ENCODE measurements around the gene TMEM175. TPM values are rescaled to one million over a fixed set of nuclear protein-coding genes. Genes with fewer than 3 reads are reported as not detected.

The TMEM175 gene
- polyA plus RNA-seq, 3 donors = 22.3 to 26.6 (median 25.3) TPM

DNA sequence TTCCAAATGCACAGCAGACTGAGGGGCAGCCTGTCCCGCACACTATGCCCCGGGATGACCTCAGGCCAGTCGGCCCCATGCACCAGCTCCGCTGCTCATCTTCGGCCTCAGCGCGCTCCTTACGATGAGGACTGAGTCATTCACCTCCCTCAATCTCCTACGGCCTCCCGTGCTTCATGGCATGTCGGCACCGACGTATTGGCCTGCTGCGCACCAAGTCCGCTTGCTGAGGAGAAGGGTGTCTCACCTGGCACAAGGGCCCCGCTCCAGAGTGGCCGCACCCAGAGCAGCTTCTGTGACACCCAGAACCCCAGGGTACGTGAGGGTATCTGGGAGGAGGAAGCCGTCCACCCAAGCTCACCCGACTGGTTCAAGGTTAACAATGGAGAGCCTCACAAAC lies 35.6 kb upstream of the TMEM175 start:
- no peak for DNase-seq

DNA sequence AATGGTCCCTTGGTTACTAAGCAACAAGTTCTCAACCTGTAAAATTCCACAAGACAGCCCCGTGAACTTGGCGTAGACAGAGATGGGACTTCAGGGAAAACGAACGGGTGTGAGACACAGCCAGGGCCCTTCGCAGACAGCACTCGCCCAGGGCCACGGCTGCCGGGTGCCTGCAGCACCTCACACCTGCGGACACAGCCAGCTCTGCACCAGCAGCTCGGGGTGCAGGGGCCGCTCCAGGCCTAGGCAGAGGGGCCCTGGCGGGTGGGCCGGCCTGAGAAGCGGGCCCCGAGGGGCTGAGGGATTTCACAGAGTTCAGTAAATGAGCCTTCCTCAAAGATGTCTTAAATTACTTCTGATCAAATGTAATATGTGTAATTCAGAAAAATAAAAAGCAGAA lies 34.1 kb upstream of the TMEM175 start:
- no peak for DNase-seq

DNA sequence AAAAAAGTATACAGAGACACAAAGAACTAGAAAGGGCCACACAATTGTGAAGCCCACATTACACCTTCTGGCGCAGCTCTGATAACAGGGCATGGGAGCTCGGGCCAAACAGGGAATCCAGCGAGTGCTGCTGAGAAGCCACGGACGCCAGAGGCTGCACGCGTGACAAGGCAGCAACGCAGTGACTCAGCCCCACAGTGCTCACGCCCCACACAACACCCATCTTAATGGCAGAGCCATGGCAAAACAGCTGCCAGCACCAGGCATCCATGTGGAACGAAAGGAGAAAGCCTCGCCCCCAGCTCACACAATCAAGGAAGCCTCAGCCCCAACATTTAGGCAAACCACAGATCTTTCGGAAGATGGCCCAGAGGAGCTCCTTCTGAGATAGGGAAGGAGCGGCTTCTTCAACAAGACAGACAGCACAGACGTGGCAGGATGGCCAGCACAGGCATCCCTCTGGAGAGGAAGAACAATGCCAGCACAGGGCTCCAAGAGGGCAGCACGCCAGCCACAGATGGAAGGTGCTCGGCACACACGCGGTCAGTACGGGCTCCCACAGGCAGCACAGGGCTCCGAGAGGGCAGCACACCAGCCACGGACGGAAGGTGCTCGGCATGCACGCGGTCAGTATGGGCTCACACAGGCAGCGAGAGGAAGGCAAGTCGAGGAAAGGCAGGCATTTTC lies 33.2 kb upstream of the TMEM175 start:
- no peak for DNase-seq

DNA sequence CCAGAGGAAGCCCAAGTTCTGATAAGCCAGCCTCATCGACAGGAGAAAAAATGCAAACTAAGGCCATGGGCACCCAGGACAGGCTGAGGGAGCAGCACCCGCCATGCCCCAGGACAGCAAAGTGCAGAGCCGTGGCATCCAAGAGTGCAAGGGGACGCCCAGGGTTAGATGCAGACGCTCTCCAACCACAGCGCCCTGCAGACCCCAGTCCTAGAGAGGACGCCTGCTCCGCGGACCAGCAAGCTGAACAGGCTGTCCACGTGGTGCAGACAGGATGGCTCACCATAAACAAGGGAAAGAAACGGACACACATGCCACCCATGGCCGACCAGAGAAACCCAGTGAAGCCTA lies 32.7 kb upstream of the TMEM175 start:
- DNase-seq = no peak

DNA sequence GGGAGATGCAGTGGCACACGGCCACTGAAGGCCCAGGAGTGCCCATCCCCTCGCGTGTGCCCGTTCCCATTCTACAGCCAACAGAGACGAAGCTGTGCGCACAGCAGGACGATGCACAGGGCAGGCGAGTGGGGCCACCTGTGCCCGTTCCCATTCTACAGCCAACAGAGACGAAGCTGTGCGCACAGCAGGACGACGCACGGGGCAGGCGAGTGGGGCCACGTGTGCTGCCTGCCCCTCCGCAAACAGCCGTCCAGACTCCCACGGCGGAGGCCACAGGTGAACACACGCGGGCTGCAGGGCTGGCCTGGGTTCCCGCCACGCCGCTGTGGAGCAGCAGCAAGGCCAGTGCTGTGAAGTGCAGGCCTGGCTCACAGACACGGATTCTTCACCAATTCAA lies 32.2 kb upstream of the TMEM175 start:
- DNase-seq = no peak

DNA sequence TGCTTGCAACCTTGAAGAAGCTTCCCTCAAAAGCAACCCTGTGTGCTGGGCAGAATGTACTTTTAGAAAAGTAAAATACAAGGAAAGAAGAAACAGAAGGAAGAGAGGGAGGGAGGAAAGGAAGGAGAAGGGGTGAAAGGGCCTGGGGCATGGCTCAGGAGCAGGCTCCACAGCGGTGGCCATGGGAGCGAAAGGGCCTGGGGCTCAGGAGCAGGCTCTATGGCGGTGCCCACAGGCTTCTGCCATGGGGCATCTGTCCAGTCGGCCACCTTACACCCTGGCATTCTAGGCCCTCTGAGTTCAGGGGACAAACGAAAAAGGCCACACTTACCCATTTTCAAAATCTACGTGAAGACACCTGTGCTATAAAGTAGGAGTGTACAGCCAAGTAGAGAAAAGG lies 31.5 kb upstream of the TMEM175 start:
- no peak for DNase-seq

DNA sequence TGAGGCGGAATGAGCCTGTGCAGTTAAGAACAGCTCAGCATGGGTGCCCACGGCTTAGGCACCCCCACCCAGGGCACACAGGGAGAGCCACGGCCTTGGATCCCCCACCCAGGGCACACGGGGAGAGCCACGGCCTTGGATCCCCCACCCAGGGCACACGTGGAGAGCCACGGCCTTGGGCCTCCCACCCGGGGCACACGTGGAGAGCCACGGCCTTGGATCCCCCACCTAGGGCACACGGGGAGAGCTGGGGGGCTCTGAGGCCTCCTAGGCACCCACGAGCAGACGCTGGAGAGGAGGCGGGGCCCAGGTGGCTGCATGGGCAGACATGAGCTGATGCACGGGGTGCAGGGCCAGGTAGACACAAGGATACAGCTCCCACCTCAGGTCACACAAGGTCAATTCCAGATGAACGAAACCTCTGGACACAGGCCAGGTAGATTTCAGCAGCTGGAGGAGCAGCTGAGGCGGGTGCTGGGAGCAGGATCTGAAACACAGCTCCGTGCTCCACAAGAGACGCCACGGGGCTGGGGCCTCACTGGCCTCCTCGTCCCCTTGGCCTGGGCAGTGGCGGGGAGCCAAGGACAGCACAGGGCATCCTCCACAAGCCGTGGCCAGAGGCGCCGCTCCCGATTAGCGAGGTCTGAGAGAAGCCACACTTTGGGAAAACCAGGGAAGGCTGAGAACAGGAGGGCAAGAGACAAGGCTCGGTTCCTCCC lies 30.9 kb upstream of the TMEM175 start:
- no peak for DNase-seq

DNA sequence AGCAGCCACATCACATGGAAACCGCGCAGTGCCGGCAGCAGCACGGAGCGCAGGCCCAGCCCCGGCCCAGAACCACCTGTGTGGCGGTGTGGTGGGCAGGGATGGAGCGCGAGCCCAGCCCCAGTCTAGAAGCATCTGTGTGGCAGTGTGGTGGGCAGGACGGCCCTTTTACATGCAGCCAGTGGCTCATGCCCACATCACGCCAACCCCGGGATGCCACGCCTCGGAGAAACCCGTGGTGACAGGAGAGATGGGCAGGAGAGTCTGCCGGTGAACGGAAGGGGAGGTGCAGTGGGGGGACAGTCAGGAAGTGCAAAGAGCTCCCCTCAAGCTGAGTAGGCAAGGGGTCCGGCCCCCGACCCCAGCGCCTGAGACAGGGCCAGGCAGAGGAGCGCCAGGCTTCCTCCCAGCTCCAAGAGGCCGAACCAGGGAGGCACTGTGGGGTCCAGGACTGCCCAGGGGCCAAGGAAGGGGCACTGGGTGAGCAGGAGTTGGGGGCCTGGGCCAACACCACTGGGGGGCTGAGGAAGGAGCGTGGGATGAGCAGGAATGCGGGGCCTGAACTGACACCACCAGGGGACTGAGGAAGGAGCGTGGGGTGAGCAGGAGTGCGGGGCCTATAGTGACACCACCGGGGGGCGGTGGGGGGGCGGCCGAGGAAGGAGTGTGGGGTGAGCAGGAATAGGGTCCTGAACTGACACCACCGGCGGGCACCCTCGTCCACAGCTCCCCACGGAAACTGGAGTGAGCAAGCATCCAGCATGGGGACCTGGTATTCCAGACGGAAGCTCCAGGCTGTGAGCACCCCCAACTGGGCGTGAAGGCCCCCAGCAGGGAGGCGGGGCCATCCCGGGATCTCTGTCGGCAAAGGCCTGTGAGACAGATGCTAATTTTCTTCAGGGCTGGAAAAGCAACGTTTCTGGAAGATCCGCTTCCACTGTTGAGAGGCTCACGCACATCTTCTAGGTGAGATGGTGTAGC lies 28.9 kb upstream of the TMEM175 start:
- no peak for DNase-seq

DNA sequence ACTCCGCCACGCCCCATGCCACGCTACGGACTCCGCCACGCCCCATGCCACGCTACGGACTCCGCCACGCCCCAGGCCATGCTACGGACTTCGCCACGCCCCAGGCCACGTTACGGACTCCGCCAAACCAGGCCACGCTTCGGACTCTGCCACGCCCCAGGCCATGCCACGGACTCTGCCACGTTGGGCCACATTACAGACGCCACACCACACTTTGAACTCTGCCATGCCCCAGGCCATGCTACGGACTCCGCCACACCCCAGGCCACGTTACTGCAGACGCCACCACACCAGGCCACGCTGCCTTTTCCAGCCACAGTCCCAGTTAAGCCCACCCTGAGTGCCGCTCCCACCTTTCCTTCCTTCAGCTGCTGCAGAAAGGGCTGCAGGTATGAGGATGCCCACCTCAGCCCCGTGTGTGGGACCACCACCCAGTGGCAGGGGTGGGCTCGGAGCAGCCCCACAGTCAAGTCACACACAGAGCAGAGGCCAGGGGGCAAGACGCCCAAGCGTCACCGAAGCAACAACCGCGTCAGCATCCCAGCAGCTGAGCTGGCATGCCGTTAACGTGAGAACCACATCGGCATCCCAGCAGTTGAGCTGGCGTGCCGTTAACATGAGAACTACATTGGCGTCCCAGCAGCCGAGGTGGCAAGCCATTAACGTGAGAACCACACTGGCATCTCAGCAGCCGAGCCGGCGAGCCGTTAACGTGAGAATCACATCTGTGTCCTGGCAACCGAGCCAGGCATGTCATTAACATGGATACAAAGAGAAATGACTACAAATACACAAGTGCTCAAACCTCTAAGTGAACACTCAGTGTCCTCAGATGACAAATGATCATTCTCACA lies 26.5 kb upstream of the TMEM175 start:
- no peak for DNase-seq

DNA sequence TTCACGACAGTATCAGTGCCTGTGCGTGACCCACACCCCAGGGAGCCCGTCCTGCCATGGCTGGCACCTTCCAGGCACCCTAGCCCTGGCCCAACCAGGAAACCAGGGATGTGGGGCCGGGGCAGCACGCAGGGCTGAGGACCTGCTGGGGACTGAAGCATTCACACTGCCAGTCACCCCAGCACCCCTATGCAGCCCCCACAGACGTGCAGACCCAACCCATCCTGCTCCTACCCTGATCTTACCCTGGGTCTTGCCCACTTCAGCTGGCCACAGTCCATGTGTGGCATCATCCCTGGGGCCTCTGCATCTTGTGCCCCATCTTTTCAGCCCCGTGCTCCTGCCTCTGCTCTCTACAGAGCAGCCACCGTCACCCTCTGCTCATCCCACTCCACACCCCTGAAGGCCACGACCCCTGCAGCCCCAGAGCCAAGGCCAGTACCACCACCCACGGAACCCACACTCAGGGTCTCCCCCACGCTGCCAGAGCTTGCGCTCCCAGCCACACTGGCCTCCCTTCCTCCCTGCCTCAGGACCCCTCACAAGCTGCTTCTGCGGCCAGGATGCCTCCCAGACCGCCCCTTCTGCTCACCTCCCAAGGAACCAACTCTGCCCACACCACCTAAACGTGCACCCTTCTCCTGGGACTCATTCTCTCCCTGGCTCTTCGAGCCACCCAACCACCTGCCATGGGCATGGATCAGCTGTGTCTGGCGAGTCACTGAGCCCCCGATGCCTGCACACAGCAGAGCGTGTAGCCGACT lies 25.7 kb upstream of the TMEM175 start:
- no peak for DNase-seq

DNA sequence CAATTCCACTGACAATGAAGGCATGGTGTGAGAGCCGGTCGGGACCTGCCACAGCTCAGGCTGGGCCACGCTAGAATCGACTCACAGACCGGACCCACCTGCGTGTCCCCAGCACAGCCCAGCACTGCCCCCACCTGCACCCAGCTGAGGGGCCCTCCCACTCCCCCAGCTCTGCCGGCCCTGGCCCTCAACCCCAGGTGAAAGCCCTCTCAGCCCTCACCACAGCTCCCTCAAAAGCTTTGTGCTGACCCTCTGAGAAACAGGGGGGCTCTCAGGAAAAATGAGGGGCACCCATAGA lies 25.2 kb upstream of the TMEM175 start:
- no peak for DNase-seq

DNA sequence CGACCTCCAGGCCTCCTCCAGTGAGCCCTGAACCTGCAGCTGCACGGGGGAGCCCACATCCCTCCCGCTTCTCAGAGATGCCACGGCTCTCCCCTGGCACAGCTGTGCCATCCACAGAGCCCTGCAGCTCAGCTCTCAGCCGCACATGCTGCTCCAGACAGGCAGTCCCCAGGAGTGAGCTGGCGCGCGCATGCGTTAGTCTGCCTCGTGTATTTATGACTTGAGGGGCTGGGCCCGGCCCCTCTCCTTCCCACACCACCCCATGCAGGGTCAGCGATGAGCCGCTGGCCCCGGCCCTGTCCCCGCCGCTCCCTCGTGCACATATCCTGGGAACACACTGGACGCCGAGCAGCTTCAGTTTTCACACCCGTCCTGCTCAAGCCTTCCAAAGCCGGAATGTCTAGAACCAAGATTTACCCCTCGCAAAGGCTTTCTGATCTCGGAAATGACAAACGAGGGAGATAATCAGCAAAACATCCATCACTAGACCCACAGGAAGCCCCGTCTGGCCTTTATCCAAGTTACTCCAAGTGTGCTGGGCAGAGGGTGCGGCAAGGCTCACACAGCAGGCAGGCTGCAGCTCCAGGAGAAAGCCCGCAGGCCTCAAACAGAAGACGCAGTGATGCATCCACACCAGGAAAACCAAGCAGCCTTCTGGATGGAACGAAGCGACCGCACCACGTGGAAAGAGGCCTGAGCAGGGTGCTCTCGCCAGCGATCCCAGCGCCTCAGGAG lies 24.4 kb upstream of the TMEM175 start:
- no peak for DNase-seq

DNA sequence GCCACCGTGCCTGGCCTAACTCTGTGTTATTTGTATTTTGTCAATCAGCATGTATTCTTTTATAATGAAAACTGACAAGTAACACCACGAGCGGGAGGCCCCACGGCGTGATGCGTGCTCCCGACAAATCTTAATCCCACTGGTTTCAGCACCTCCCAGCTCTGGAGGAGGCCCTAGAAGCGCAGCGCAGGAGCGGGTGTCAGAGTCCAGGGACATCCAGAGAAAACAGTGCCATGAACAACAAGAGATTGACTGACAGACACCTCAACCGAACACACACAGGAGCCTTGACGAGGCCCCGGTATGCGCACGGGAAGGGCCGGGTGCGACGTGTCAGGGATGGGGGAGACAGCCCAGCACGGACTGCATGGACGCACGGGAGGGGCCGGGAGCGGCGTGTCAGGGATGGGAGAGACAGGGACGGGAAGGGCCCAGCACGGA lies 23.1 kb upstream of the TMEM175 start:
- no peak for DNase-seq

DNA sequence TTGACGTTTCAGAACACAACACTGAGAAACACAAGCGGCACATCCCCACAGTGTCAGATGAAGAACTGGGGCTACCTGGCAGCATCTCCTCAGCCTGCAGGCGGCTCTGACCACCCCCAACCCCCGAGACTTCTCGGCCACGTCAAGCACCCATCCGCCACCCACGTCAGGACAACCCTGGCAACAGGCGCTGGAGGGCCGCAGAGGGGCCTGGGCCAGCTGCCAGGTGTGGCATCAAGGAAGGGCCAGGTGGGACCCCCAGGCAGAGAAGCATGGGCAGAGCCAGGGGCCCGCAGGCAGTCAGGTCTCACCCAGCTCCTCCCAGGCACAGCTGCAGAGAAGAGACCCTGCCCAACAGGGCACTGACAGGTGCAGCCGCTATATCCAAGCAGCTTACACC lies 22.4 kb upstream of the TMEM175 start:
- DNase-seq = no peak

DNA sequence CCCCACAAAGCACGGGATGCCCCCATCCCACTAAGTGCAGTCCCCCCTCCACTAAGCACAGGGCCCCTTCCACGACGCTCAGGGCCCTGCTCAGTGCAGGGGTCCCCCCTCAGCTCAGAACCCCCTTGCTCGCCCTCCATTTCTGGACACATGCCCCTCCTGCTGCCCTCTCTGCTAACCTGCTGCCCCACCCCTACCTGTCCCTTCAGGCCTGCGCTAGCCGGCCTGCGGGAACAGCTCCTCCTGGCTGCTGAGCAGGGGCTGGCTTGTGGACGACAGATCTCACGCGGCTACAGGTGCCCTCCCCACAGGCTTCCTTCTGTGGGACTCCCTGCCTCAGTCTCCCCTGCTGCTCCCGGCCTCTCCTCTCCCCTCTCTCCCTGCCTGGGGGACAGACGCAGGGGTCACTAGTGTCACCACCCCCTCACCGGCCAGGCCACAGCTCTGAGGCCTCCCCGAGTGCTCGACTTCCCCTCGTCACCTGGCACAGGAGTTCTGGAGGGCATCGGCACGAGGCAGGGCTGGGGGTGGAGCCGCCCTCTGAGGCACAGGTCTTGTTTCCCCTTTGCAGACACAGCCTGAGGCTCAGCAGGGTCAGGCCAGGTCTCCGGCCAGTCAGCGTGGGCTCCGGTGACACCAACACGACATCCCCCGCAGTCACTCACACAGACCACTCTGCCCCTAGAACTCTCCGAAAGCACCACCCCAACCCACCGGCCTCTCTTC lies 21.7 kb upstream of the TMEM175 start:
- no peak for DNase-seq

DNA sequence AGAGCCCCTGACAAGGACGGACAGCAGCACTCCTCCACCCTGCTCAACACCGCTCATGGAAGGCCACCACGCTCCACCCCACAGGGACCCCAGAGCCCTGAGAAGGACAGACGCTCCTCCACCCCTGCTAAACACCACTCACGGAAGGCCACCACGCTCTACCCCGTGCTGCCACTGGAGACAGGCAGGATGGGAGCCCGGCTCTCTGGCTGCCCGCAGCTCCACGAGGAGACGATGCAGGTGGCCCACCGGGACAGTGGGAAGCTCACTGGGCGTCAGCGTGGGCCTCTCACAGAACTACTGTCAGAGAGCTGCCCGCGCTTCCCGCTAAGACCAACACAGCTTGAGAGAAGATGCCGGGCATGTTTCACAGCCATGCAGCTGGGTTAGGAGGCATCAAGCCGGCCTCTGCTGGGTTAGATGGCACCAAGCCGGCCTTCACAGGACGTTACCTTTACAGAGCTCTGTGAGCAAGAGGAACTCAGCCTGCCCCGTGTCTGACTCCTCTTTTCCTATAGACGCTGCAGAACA lies 21.0 kb upstream of the TMEM175 start:
- DNase-seq = no peak

DNA sequence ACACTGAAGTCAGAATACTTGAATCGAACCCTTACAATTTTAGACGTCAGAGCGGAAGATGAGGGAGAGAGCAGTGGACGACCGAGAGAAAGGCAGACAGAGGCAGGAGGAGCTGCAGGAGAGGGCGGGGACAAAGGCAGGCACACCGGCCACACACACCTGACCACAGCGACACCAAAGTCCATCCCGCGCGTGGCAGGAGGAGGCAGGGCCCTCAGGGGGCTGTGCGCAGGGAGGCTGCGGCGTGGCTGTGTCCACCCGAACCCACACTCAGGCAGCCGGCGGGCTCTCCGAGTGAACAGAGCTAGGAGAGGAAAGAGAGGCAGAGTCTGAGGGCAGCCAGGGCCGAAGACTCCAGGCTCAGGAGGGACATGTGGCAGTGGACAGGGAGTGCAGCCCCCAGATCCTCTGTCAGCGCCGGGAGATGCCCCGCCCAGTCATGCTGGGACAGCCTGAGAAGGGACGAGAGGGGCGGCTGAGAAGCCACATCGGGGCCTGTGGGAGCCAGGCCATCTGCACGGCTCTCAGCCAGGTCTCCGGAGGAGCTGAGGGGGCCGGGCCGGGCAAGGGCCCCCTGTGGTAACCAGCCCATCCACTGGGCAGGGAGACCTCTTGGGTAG lies 20.3 kb upstream of the TMEM175 start:
- DNase-seq = no peak

DNA sequence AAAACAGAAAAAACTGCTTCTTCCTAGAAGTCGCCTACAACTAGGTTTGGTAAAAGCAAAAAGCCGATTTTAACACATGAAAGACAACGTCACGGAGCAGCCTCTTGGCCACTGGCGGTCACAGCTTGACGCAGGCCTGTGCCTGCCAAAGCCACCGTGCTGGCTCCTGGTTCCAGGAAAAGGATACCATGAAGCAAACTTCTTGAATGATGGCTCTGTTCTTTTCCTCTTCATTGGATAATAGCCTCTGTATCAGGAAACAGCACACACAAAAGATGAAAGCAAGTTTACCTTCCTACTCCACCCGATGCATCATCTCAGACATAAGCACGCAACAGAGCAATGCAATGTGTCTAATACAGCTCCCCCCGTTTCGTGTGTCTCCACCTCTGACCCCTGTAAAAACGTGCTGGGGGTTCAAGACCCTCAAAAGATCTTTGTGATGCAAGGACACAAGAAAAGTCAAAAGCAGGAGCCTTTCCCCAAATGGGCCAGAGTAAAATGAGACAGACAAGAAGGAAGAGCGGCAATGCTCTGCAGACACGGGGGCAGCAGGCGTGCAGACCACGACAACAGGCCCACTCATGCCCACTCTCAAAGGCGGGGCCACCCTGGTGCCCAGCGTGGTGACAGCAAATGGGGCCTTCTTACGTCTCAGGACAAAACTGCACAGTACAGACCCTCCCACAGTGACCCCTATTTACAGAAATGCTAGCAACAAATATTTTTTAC lies 19.5 kb upstream of the TMEM175 start:
- no peak for DNase-seq
